ENCODE data around the gene SLK.

The SLK gene

GRCh38 chr10:104018471-104018870 is 51.5 kb downstream of the SLK start:
- no peak overlapping the region for H3K4me3 ChIP-seq (replicated peaks; ENCODE audit: low read depth, low read length)
- no peak for DNase-seq (ENCODE audit: low read depth)
- TF ChIP-seq CTCF (IDR thresholded peaks at IDR 0.05; ENCODE audit: low read length, missing control alignments): no peak

- no peak for TF ChIP-seq CTCF (IDR thresholded peaks at IDR 0.05; ENCODE audit: low read length, missing control alignments)
- no peak for DNase-seq (ENCODE audit: low read depth)
- no peak overlapping the region for H3K4me3 ChIP-seq (replicated peaks; ENCODE audit: low read depth, low read length)
Measured at GRCh38 chr10:104020020-104020419, 53.1 kb downstream of the SLK start.

- no peak for TF ChIP-seq CTCF (IDR thresholded peaks at IDR 0.05; ENCODE audit: low read length, missing control alignments)
- H3K4me3 ChIP-seq (replicated peaks; ENCODE audit: low read depth, low read length): no peak overlapping the region
- no peak for DNase-seq (ENCODE audit: low read depth)
Measured at GRCh38 chr10:104021246-104021645, 54.3 kb downstream of the SLK start.

- no peak for TF ChIP-seq CTCF (IDR thresholded peaks at IDR 0.05; ENCODE audit: low read length, missing control alignments)
- DNase-seq (ENCODE audit: low read depth): no peak
- H3K4me3 ChIP-seq (replicated peaks; ENCODE audit: low read depth, low read length): no peak overlapping the region
Measured at GRCh38 chr10:104022026-104022425, 55.1 kb downstream of the SLK start.

GRCh38 chr10:104025524-104025923 is 58.6 kb downstream of the SLK start:
- DNase-seq (ENCODE audit: low read depth): peak; percentile 31
- TF ChIP-seq CTCF (IDR thresholded peaks at IDR 0.05; ENCODE audit: low read length, missing control alignments): no peak

GRCh38 chr10:104026762-104027161 is 59.8 kb downstream of the SLK start:
- no peak overlapping the region for H3K4me3 ChIP-seq (replicated peaks; ENCODE audit: low read depth, low read length)
- TF ChIP-seq CTCF (IDR thresholded peaks at IDR 0.05; ENCODE audit: low read length, missing control alignments): no peak
- no peak for DNase-seq (ENCODE audit: low read depth)

More at GRCh38 chr10:104025524-104025923, 58.6 kb downstream of the SLK start:
- H3K4me3 ChIP-seq (replicated peaks; ENCODE audit: low read depth, low read length): no peak overlapping the region

- DNase-seq (ENCODE audit: low read depth): peak; percentile 56
- no peak overlapping the region for H3K4me3 ChIP-seq (replicated peaks; ENCODE audit: low read depth, low read length)
- TF ChIP-seq CTCF (IDR thresholded peaks at IDR 0.05; ENCODE audit: low read length, missing control alignments): peak; percentile 68
Measured at GRCh38 chr10:104028146-104028545, 61.2 kb downstream of the SLK start.
